Neural cell (in vitro differentiated cells): Measurements from ENCODE around the gene TFPT. TPM values are rescaled to one million over a fixed set of nuclear protein-coding genes. Genes with fewer than 3 reads are reported as not detected.

Source experiments
- H2AFZ ChIP-seq: fragments of 200-600, 300-800 bp; sonication (generic), shearing (Covaris generic); 2 replicates; pipeline ENCODE4 v1.6.0; 2014; ENCODE audit warnings: low read depth, mild to moderate bottlenecking, antibody characterized with exemption, low read length, moderate library complexity
- H3F3A ChIP-seq: fragments of 200-600 bp; shearing (Covaris generic); 2 replicates; pipeline ENCODE4 v1.6.1; 2016; ENCODE audit warnings: mild to moderate bottlenecking, moderate library complexity, mixed read lengths, antibody characterized with exemption, low read length; ENCODE audit not compliant: insufficient read depth, poor library complexity, severe bottlenecking
- H3K27ac ChIP-seq: fragments of 200-600, 300-800 bp; sonication (generic), shearing (Covaris generic); 2 replicates; pipeline ENCODE4 v1.5.1; 2014; ENCODE audit warnings: mild to moderate bottlenecking, low read length, moderate library complexity
- H3K27me3 ChIP-seq: fragments of 300-800, 200-600 bp; sonication (generic), shearing (Covaris generic); 2 replicates; pipeline ENCODE4 v1.6.0; 2014; ENCODE audit warnings: mild to moderate bottlenecking, low read depth, low read length, moderate library complexity; ENCODE audit not compliant: insufficient read depth
- H3K36me3 ChIP-seq: fragments of 300-800, 200-600 bp; sonication (generic), shearing (Covaris generic); 2 replicates; pipeline ENCODE4 v1.5.1; 2014; ENCODE audit warnings: mild to moderate bottlenecking, antibody characterized with exemption, low read length, moderate library complexity; ENCODE audit not compliant: insufficient read depth
- H3K4me2 ChIP-seq: fragments of 300-800, 200-600 bp; sonication (generic), shearing (Covaris generic); 2 replicates; pipeline ENCODE4 v1.6.0; 2014; ENCODE audit warnings: mild to moderate bottlenecking, low read length
- H3K4me3 ChIP-seq: fragments of 300-800, 200-600 bp; sonication (generic), shearing (Covaris generic); 2 replicates; pipeline ENCODE4 v1.5.1; 2014; ENCODE audit warnings: mild to moderate bottlenecking, low read length, moderate library complexity
- H3K79me2 ChIP-seq: fragments of 200-600 bp; shearing (Covaris generic); replicated peaks from 2 replicates; pipeline ENCODE4 v1.6.0; 2014; ENCODE audit warnings: mild to moderate bottlenecking, low read length, moderate library complexity; ENCODE audit not compliant: insufficient read depth
- H3K9ac ChIP-seq: fragments of 300-800, 200-600 bp; sonication (generic), shearing (Covaris generic); 2 replicates; pipeline ENCODE4 v1.6.1; 2016; ENCODE audit warnings: mild to moderate bottlenecking, low read length, mixed read lengths
- H3K9me2 ChIP-seq: fragments of 200-600 bp; shearing (Covaris generic); 2 replicates; pipeline ENCODE4 v1.6.1; 2016; ENCODE audit warnings: mild to moderate bottlenecking, low read length, mixed read lengths; ENCODE audit not compliant: insufficient read depth
- H3K9me3 ChIP-seq: fragments of 200-600, 300-800 bp; sonication (generic), shearing (Covaris generic); 2 replicates; pipeline ENCODE4 v1.6.1; 2016; ENCODE audit warnings: mild to moderate bottlenecking, mixed run types, low read length, moderate library complexity, mixed read lengths
- H4K20me1 ChIP-seq: fragments of 200-600 bp; shearing (Covaris generic); 2 replicates; pipeline ENCODE4 v1.6.1; 2016; ENCODE audit warnings: mild to moderate bottlenecking, mixed run types; ENCODE audit not compliant: insufficient read depth
- EP300 ChIP-seq: fragments of 450-650 bp; conservative IDR thresholded peaks from 2 replicates; pipeline ENCODE4 v1.6.1; 2014; ENCODE audit warnings: antibody characterized with exemption, mild to moderate bottlenecking, moderate library complexity; ENCODE audit not compliant: poor library complexity, severe bottlenecking
- EZH2 ChIP-seq: fragments of 200-600, 300-800 bp; shearing (Covaris generic), sonication (generic); IDR thresholded peaks from 2 replicates; pipeline ENCODE4 v1.6.1; 2014; ENCODE audit warnings: antibody characterized with exemption, low read length, borderline replicate concordance, mild to moderate bottlenecking; ENCODE audit not compliant: insufficient read depth, poor library complexity, severe bottlenecking
- MXI1 ChIP-seq: fragments of 450-650 bp; conservative IDR thresholded peaks from 2 replicates; pipeline ENCODE4 v1.6.1; 2014; ENCODE audit warnings: antibody characterized with exemption, mild to moderate bottlenecking; ENCODE audit not compliant: poor library complexity, severe bottlenecking
- POLR2AphosphoS5 ChIP-seq: IDR thresholded peaks from 2 replicates; pipeline ENCODE4 v1.6.1; 2012
- RAD21 ChIP-seq: fragments of 450-650 bp; conservative IDR thresholded peaks from 2 replicates; pipeline ENCODE4 v1.6.1; 2014; ENCODE audit warnings: antibody characterized with exemption, mild to moderate bottlenecking, moderate library complexity
- REST ChIP-seq: IDR thresholded peaks from 2 replicates; pipeline ENCODE4 v1.6.1; 2012; ENCODE audit warnings: borderline replicate concordance
- SMC3 ChIP-seq: fragments of 450-650 bp; conservative IDR thresholded peaks from 2 replicates; pipeline ENCODE4 v1.6.1; 2014; ENCODE audit warnings: antibody characterized with exemption, mild to moderate bottlenecking, moderate library complexity; ENCODE audit not compliant: poor library complexity
- TAF1 ChIP-seq: IDR thresholded peaks from 2 replicates; pipeline ENCODE4 v1.6.1; 2012; ENCODE audit warnings: low read depth
- polyA plus RNA-seq: library from polyadenylated mRNA; depleted of rRNA; stranded (reverse); fragments of >200 nt; gene quantifications from 2 replicates; pipeline ENCODE4 v1.2.3, GENCODE V29; 2014
- TF ChIP-seq, protein P1 (sequence below): fragments of 450-650 bp; IDR thresholded peaks from 2 replicates; pipeline ENCODE4 v1.5.1; 2014; ENCODE audit warnings: antibody characterized with exemption, mild to moderate bottlenecking, moderate library complexity; ENCODE audit not compliant: poor library complexity, severe bottlenecking

Gene TFPT
- polyA plus RNA-seq, 1 donor from 2014 or later, result 24.3 TPM

- peak within 1 kb of the TSS; percentile 97 for H3K9ac ChIP-seq
- no peaks in the 10 kb centered on the region for H3K9me3 ChIP-seq
- peak within 1 kb of the TSS; percentile 80 for H3K4me2 ChIP-seq
- TF ChIP-seq REST (peak; percentile 51), POLR2AphosphoS5 (peak; percentile 95), TAF1 (peak; percentile 56), RAD21 (no peak), EP300 (no peak), MXI1 (peak; percentile 32), SMC3 (peak; percentile 39), EZH2 (no peak)
- TF ChIP-seq, protein P1, sequence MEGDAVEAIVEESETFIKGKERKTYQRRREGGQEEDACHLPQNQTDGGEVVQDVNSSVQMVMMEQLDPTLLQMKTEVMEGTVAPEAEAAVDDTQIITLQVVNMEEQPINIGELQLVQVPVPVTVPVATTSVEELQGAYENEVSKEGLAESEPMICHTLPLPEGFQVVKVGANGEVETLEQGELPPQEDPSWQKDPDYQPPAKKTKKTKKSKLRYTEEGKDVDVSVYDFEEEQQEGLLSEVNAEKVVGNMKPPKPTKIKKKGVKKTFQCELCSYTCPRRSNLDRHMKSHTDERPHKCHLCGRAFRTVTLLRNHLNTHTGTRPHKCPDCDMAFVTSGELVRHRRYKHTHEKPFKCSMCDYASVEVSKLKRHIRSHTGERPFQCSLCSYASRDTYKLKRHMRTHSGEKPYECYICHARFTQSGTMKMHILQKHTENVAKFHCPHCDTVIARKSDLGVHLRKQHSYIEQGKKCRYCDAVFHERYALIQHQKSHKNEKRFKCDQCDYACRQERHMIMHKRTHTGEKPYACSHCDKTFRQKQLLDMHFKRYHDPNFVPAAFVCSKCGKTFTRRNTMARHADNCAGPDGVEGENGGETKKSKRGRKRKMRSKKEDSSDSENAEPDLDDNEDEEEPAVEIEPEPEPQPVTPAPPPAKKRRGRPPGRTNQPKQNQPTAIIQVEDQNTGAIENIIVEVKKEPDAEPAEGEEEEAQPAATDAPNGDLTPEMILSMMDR, result peak; percentile 20
- H3K36me3 ChIP-seq, result no peaks in the 10 kb centered on the region
- H3K27ac ChIP-seq, result peak within 1 kb of the TSS; percentile 83
- H3K79me2 ChIP-seq, result peaks cover 34% of the 10 kb centered on the region
- no peaks in the 10 kb centered on the region for H3F3A ChIP-seq
- H3K9me2 ChIP-seq, result no peaks in the 10 kb centered on the region
- peak within 1 kb of the TSS; percentile 92 for H3K4me3 ChIP-seq
- no peaks in the 10 kb centered on the region for H4K20me1 ChIP-seq
- H3K27me3 ChIP-seq, result no peaks in the 10 kb centered on the region
- peak within 1 kb of the TSS; percentile 49 for H2AFZ ChIP-seq
Measured at GRCh38 chr19:54137699-54138488, 22.4 kb upstream of the TFPT start, which contains the start of gene CNOT3. Gene CNOT3 (plus strand): TSS chr19:54137762. CDS start chr19:54142979, 5,217 bp downstream.

- H4K20me1 ChIP-seq, result no peaks in the 10 kb centered on the region
- H3K9me3 ChIP-seq, result no peaks in the 10 kb centered on the region
- peak overlapping the region; percentile 80 for H3K4me2 ChIP-seq
- H3K27me3 ChIP-seq, result no peaks in the 10 kb centered on the region
- peaks cover 34% of the 10 kb centered on the region for H3K79me2 ChIP-seq
- H3K9me2 ChIP-seq, result no peaks in the 10 kb centered on the region
- peak overlapping the region; percentile 97 for H3K9ac ChIP-seq
- H2AFZ ChIP-seq, result no peak overlapping the region
- H3K36me3 ChIP-seq, result no peaks in the 10 kb centered on the region
- TF ChIP-seq REST (peak; percentile 7), RAD21 (peak; percentile 45), EP300 (peak; percentile 94), MXI1 (peak; percentile 78), TAF1 (no peak), SMC3 (peak; percentile 64), EZH2 (no peak), POLR2AphosphoS5 (no peak)
- TF ChIP-seq, protein P1, result no peak
- no peaks in the 10 kb centered on the region for H3F3A ChIP-seq
- H3K4me3 ChIP-seq, result peak overlapping the region; percentile 92
- peak overlapping the region; percentile 83 for H3K27ac ChIP-seq
Measured at GRCh38 chr19:54136864-54137698, 21.6 kb upstream of the TFPT start.
